ENCODE results near the gene AEBP2.

- TF ChIP-seq POLR2A (IDR thresholded peaks at IDR 0.05) (no peak), CTCF (IDR thresholded peaks at IDR 0.05) (no peak)
Observed at GRCh38 chr12:19394385-19394784, 44.9 kb upstream of the AEBP2 start.
